IPS DF 4.7 (cell line): ENCODE measurements around the gene ABCG5.

Experiments
- DNase-seq: peaks from one replicate; pipeline ENCODE4 v3.0.0-alpha.2; 2013; ENCODE audit warnings: low spot score; ENCODE audit errors: extremely low read depth

Gene ABCG5

GRCh38 chr2:43842866-43843226, 4.2 kb upstream of the ABCG5 start:
- no peak for DNase-seq

DNA sequence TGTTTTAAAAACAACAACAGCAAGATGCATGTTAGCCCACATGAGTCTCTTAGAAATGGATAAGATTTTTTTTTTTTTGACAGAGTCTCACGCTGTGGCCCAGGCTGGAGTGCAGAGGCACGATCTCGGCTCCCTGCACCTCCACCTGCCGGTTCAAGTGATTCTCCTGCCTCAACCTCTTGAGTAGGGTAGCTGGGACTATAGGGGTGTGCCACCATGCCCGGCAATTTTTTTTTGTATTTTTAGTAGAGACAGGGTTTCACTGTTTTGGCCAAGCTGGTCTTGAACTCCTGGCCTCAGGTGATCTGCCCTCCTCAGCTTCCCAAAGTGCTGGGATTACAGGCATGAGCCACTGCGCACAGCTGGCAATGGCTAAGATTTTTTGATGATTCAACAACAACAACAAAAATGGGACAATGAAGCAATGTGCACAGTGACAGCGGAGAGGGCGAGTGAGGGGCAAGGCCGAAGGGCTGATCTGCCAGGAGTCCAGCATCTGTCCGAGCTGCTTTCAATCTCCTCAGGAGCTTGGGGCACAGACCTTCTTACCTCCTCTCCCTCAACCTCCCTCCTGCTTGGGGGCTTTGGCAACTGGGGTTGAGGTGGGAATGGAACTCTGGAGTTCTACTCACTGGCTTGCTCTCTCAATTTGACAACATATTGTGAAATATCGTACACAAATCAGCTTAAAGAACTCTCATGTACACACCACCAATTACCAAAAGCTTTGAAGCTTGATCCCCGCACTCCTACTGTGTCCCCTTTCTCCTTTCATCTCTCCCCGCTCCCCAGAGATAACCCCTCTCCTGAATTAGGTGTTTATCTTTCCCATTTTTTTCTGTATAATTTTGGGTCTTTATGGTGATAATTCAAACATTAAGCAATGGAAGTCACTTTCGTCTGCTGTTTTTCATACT, 3.6 kb upstream of the ABCG5 start:
- no peak for DNase-seq

DNA sequence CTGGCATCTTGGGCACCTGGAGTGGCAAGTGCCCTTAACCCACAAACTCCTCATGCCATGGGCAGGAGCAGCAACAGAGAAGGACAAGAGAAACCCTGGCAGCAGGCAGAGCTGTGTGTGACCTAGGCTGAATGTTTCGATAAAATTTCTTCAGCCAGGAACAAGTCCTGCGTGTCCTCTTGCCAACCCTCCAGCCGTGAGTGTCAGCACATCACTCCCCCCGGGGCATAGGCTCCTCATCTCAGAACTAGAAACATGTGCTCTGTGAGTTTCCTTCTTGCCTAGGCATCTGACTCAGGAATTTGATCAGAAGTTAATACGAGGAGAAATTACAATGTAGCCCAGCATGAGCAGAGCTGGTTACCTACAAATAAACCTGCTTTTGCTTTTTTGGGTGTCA, 2.3 kb upstream of the ABCG5 start:
- DNase-seq: no peak

DNA sequence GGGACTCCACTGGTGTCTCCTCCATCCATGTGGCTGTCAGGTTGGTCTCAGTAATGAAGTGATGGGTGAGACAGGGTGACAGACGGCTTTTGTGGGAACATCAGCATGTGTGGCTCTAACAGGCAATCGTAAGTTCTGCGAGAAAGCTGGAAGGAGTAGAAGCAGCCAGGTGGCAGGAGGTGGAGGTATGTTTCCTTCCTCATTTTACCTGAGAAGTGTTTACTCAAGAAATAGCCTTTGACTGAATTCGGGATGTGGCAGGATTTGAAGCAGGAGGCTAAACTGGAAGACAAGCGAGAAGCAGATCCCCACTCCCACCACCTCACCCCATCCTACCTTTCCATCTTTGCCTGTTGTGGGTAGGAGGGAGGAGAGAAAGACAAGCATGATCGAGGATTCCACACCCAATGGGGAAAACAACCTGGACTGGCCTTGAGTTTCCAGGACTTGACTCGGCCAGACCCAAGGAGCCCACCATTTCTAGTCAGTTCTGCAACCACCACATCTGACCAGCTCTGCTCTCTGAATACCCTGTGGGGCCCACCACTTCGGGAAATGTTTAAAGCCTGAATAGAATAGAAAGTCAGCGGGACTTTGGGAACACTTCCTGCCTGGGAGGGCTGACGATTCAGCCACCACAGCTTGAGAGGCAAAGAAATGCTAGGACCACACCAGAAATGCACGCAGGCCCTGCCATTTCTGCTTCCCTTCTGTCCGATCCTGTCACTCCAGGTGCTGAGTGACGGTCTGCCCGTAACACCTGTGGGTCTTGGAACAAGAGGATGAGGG, 1.3 kb upstream of the ABCG5 start:
- DNase-seq: no peak

GRCh38 chr2:43837831-43838559, 644 bp downstream of the ABCG5 start:
- DNase-seq: no peak

DNA sequence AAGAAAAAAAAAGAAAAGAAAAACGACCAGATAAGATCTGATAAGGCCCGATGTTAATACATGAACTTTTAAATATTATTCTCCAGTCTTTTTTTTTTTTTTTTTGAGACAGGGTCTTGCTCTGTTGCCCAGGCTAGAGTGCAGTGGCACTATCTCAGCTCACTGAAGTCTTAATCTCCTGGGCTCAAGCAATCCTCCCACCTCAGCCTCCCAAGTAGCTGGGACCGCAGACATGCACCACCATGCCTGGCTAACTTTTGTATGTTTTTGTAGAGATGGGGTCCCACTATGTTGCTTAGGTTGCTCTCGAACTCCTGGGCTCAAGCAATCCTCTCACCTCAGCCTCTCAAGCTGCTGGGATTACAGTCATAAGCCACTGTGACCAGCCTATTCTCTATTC, 1.6 kb downstream of the ABCG5 start:
- DNase-seq: no peak

GRCh38 chr2:43832457-43832856, 6.2 kb downstream of the ABCG5 start:
- no peak for DNase-seq

DNA sequence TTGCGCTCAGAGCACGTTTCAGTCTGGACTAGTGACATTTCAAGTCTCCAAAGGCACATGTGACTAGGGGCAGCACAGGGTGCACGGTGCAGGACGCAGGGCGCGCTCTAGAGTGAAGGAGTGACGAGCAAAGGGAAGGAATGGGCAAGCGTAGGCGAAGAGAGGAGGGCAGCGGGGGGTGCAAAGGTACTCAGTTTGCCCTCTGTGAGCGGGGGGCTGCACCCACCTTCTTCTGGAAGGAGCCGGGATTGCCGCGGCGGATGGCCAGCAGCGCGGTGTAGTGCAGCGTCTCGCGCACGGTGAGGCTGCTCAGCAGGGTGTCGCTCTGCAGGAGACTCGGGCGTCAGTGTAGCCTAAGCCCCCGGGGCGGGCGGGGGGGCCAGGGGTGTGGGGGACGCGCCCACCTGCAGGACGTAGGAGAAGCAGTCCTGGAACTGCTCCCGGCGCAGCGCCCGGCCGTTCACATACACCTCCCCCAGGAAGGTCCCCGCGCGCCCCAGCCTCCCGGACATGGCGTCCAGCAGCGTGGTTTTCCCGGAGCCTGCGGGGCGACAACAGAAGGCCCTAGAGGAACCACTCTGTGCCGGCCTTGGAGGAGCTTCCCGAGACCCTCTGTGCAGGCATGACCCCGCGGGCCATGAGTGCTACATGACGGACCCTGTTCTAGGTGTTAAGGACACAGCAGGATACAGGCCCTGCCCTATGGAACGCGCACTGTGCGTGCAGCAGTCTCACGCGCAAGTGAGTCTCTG, 6.9 kb downstream of the ABCG5 start:
- no peak for DNase-seq

DNA sequence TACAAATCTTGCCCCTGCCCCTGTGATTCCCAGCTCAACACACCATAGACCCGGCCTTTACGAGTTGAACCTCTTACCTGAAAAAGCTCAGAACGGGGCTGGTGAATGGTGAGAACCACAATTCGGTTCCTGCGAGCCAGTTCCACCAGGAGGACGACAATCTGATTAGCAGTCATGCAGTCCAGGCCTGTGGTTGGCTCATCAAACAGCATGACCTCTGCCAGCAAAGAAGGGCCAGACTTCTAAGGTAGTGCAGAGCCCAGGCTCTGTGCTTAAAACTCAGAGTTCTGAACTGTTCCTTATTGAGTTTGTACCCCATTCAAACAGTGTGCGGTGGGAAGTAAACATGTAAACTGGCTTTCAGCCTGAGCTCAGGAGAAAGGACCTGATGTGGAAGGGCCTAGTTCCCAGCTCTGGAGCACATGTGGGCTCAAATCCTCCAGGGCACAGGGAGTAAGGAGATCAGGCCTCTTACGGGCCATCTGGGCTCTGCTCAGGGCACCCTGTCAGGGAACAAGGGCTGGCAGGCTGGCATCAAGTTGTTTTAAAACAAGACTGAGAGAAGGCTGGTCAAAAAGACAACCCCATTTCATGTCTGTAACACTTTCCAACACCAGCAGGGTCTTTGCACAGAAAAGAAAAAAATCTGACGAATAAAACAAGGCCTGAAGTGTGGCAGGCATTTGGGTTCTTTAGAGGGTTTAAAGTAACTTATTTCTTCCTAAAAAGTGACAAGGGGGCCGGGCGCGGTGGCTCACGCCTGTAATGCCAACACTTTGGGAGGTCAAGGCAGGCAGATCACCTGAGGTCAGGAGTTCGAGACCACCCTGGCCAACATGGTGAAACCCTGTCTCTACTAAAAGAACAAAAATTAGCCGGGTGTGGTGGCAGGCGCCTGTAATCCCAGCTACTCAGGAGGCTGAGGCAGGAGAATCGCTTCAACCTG, 12.1 kb downstream of the ABCG5 start:
- DNase-seq: no peak

DNA sequence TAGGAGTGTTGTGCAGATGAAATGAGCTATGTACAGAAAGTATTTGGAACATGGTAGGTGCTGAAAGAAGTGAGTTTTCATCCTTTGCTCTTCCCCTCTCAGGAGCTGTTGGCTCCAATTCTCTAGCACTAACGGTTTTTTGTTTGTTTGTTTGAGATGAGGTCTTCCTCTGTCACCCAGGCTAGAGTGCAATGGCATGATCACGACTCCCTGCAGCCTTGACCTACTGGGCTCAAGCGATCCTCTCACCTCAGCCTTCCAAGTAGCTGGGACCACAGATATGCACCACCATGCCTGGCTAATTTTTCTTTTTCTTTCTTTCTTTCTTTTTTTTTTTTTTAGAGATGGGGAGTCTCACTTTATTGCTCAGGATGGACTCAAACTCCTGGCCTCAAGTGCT, 12.8 kb downstream of the ABCG5 start:
- DNase-seq: no peak

- DNase-seq: no peak
Measured at GRCh38 chr2:43824951-43825493, 13.6 kb downstream of the ABCG5 start.

- DNase-seq: no peak
Measured at GRCh38 chr2:43824512-43824911, 14.1 kb downstream of the ABCG5 start.

DNA sequence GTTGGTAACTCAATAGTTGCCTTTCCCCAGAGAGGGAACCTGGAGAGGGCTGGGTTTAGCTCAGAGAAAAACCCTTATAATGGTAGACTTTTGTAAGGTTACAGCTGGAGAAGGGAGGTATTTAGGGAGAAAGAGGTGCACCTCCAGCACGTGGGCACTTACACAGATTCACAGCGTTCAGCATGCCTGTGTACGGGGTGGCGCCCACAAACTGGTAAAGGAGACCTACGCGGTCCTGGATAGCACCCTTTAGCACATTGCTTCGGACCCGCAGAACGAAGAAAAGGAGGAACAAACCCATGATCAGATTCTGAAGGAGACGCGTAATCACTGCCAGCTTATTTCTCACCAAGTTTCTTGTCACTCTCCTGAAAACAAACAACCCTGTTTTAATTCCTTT, 14.9 kb downstream of the ABCG5 start:
- no peak for DNase-seq

DNA sequence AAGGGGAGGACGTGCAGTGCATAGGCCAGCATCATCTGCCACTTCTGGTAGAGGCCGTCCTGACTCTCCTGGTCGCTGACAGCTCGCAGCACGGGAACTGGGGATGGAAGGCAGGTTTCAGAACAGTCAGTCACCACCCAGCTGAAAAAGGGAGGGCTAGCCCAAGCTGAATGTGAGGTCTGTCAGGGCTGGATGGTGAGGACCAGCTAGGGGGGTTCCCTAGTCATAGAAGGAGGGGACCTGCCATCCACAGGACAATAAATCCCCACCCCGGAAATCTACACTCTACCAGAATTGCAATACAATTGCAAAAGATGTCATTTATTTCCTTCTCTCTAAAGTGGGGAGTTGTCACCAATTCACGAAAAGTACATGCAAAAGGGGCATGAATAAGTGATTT, 15.8 kb downstream of the ABCG5 start:
- DNase-seq: no peak

DNA sequence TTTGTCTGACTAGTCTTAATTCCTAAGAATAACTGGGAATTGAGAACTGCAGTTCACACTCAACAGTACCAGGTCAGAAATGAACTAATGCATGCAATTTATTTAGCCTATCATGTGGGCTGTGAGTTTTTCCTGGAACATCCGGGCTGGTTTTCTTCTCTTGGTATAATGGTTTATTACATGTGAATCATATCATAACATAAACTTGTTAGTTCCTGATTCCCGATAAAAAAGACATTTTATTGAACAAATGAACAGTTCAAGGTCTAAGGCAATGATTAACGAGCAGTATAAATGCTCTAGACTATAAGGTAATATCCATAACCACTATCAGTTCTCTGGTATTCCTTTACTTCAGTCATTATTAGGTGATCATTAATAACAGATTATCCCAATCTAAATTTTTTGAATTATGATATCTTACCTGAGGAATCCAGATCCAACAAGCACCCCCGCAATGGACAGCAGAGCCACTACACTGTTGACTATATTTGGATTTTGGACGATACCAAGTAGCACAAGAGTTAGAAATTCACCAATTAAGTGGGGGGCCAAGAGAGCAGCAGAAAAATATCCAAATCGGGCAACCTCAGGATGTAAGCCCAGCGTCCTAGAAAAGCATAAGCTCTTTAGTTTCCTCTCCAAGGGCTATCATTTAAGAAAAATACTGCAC, 19.0 kb downstream of the ABCG5 start:
- no peak for DNase-seq

GRCh38 chr2:43818761-43819160, 19.9 kb downstream of the ABCG5 start:
- no peak for DNase-seq

GRCh38 chr2:43814711-43815110, 23.9 kb downstream of the ABCG5 start:
- no peak for DNase-seq

GRCh38 chr2:43812947-43813346, 25.7 kb downstream of the ABCG5 start:
- DNase-seq: no peak

DNA sequence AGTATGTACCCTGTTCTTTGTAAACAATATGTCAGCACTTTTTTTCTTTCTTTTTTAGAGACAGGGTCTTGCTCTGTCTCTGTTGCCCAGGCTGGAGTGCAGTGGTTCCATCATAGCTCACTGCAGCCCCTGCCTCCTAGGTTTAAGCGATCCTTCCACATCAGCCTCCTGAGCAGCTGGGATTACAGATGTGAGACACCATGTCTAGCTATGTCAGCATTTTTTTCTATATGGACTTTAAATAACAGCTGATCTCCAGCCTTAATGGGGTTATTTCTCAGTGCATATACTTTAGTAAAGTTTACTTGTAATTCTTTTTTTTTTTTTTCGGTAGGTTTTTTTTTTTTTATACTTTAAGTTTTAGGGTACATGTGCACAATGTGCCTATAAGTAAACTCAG, 26.6 kb downstream of the ABCG5 start:
- no peak for DNase-seq
